Activated naive CD8-positive, alpha-beta T cell treated with anti-CD3 and anti-CD28 coated beads, Interleukin-2, amount 50 U/mL, for 16 hours (primary cell): Measurements from ENCODE around the gene NPTX1.
"Not testable (repeated sequence)": the region's sequence is repeated elsewhere in the genome, so short reads cannot be mapped to it uniquely, and the experiment has no call there.

Source experiments
- DNase-seq: peaks from one replicate; pipeline ENCODE4 v3.0.0-alpha.2; 2020; ENCODE audit warnings: low read depth, low spot score

NPTX1 gene, protein sequence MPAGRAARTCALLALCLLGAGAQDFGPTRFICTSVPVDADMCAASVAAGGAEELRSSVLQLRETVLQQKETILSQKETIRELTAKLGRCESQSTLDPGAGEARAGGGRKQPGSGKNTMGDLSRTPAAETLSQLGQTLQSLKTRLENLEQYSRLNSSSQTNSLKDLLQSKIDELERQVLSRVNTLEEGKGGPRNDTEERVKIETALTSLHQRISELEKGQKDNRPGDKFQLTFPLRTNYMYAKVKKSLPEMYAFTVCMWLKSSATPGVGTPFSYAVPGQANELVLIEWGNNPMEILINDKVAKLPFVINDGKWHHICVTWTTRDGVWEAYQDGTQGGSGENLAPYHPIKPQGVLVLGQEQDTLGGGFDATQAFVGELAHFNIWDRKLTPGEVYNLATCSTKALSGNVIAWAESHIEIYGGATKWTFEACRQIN

DNA sequence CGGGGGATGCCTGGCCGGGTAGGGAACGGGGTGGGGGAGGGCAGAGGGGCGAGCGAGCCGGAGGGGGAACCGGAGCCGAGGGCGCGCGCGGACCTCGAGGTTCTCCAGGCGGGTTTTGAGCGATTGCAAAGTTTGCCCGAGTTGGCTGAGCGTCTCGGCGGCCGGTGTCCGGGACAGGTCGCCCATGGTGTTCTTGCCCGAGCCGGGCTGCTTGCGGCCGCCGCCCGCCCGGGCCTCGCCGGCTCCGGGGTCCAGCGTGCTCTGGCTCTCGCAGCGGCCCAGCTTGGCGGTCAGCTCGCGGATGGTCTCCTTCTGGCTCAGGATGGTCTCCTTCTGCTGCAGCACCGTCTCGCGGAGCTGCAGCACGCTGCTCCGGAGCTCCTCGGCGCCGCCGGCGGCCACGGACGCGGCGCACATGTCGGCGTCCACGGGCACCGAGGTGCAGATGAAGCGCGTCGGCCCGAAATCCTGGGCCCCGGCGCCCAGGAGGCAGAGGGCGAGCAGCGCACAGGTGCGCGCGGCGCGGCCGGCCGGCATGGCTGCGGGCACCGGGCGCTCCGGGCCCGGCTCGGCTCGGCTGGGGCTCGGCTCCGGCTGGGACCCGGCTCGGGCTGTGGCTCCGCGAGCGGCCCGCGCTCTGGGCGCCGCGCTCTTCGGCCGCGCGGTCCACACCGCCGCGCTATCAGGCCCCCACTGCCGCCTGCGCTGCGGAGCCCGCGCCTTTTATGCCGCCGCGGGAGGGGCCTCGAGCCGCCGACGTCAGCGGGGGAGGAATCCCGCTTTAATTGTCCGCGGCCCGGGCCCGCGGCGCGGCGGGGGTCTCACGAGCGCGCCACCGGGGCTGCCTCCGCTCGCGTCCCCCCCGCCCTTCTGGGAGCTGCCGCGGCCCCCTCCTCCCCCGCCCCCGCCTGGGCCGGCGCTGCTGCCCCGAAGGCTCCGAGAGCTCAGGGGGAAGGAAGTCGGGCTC lies at the start of gene NPTX1:
Gene NPTX1 (minus strand): TSS at position 698 of the 967 bp plus-strand sequence. CDS start 161 bp downstream, at position 537.
- no peak for DNase-seq

DNA sequence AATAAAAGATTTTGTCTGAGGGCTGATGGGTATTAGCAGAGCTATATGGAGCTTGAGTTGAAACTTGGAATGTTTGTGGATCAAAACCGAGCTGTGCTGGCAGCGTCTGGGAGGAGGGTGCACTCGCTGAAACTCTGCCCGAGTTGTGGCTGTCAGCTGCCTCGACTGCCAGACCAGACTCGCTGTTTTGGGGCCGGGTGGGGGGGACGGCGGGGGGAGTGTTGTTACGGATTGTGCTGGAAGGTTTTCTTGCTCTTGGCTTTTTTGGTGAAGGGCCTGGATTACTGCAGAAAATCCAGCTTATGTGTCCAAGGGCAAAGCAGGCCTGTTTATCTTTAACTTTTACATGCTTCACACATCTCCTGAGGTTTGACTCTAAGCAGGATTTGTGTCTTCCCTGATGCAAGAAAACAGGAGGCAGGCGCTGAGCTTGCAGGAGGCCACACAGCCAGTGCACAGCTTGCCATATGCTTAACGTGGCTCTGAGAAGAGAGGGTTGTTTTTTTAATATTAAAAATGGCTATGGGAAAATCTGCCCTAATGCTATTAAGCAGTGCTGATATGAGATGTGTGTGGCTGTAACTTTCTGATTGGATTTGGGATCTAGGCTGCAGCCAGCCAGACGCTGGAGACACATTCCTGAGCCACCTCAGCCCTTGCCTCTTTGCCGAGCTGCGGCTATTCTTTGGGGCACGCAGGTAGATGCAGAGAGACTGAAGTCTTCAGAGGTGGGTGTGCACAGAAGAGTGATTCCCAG lies 47.7 kb upstream of the NPTX1 start:
- no peak for DNase-seq

DNA sequence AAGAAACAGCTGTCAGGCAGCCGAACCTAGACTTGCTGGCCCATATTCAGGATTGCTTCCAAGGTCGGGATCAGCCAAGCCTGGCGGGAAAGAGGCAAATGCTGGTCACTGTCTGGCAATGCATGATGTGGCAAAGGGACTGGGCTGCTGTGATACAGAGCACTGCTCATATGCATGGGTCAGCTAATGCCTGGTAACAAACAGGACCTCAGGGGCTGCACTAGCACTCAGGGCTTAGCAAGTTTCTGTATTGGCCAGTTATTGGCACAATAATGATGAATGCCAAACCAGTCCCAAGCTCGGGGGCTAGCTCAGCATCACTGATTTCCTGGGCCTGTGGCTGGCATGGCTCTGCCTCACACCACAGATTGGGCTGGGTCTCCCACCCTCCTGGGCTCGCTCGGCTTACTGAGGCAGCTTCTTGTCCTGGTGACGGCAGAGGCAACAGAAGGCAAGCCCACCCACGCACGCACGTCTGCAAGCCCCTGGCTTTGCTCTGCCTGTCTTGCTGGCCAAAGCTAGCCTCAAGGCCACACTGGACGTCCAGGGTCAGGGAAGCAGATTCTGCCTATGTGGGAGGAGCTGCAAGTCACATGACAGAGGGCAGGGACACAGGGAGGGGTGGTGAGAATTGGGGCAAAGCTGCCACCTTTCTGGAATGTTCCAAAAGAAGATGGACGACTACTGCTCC lies 46.8 kb upstream of the NPTX1 start:
- no peak for DNase-seq

DNA sequence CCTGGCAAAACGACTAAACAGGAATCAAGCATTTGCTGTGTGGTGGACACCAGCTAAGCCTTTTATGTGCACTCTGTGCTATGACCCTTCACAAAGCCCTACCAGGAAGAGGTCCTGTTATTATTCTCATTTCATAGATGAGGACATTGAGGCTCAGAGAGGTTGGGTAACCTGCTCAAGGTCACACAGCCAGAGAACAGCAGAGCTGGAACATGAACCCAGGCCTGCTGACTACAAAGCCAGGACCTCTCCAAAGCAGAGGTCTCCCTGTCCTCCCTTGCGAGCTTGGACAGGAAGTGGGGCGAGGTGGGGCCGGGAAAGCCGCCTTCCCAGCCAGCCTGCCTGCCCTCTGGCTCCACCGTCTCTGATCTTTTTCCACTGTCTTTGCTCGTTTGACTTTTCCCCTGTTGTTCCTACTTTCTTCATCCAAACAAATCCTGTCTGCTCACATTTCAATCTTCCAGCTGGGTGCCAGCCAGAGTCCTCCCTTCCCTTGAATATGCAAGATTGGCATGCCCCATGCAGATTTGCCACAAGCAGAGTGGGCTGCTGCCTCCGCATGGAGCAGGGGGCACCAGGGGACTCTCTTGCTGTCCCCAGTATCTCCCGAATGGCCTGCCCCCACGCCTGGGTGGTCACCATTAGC lies 44.5 kb upstream of the NPTX1 start:
- no peak for DNase-seq

DNA sequence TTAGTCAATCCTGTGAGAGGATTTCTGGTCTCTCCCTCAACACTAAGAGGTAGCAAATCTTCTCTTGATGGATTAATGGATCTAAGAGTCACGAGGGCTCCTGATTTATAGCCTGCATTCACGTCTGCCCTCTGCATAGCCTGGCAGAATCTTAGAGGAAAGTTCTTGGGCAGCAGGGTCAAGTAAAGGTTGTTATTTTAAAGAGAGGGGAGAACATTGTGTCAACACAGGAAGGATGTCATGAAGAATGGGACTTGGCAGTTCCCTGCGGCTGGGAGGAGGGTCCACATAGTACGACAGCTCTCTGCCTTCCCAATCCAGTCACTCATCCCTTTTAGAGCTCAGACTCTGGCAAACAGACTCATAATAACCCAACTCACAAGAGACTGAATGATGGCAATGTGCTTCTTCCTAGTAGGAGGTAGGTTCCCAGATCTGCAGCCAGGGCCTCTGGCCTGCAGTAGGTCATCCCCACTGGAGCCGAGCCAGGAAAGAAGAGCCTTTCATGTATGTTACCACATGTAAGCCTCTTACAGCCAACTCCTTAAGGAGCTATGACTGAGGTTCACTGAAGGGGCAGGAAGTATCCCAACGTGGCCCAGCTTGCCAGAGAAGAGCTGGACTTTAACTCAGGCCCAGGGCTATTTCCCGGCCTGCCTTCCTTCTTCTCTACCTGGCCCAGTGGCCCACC lies 42.8 kb upstream of the NPTX1 start:
- DNase-seq = no peak

DNA sequence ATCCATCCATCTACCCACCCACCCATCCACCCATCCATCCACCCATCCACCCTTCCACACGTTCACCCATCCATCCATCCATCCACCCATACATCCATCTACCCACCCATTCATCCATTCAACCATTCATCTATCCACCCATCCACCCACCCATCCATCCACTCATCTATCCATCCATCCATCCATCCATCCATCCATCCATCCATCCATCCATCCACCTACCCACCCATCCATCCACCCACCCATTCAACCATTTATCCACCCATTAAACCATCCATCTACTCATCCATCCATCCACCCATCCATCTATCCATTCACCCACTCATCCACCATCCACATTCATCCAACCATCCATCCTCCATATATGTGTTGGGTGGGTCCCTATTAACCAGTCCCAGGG lies 42.0 kb upstream of the NPTX1 start:
- no peak for DNase-seq

DNA sequence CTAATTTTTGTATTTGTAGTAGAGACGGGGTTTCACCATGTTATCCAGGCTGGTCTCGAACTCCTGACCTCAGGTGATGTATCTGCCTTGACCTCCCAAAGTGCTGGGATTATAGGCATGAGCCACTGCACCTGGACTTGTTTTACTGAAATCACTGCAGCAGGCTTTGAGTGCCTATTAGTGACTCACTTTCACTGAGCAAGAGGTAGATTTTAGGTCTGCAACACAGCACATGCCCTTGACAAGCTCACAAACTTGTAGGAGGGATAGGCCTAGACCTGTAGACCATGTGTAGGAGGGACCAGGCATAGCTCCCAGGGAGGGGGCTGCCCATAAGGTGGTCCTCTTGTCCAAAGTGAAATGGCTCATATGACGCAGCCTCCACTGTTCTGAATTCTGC lies 41.2 kb upstream of the NPTX1 start:
- DNase-seq = no peak

DNA sequence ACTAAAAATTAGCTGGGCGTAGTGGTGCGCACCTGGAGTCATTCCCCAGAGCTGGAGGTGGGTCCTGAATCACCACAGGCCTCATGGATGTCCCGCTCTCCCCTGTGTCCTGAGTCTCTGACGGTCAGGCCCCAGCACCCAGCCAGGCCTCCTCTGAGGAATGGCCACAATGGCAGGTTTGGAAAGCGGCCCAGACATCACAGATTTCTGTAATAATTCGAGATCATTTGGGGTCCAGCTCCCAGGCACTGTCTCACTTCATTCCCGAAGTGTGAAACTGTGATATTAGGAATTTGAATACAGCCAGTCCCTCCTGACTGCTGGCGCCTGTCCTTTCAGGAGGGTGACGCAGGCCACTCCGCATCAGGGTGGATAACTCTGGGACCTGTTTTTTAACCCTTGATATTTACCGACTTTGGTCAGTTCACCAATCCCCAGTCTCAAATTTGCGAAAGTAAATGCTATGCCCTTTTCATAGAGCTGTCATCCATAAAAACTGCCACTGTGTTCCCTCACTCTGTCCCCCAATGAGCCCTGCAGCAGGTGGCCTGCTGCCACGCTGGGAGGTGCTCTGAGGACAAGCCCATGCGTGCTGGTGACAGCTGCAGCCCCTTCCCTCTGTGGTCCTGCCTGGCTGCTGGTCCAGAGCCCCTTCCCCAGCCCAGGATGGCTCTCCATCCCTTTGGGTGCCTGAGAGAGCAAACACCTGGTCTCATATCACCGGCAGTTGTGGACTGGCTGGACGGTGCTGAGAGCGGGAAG lies 39.9 kb upstream of the NPTX1 start:
- no peak for DNase-seq

DNA sequence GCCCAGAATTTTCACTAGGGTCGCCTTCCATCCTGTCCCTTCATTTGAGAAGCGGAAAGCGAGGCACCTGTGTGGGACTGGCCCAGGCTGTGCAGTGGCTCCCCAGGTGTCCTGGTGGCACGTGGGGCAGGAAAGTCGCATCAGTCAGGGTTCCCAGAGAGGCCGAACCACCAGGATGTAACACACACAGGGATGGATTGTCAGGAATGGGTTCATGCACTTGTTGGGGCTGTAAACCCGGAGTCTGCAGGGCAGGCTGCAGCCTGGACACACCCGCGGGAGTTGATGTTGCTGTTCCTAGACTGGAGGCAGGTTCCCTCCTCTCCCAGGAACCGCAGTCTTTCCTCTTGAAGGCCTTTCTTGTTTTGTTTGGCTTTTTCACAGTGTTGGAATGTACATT lies 37.5 kb upstream of the NPTX1 start:
- DNase-seq = no peak

DNA sequence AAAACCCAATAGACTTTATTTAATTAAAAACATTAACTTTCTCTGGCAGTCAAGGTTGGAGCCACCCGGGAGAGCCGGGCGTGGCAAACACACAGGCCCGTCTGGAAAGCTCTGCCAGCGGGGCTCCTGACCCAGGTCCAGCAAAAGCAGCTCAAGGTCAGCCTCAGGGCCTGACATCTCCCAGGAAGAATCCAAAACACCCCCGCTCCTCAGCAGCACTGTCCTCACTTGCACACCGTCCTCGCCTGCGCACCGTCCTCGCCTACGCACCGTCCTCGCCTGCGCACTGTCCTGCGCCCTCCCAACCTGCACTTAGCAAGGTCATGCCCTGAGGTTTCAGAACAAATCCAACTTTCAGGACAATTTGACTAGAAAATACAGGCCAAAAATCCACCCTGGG lies 36.8 kb upstream of the NPTX1 start:
- no peak for DNase-seq

DNA sequence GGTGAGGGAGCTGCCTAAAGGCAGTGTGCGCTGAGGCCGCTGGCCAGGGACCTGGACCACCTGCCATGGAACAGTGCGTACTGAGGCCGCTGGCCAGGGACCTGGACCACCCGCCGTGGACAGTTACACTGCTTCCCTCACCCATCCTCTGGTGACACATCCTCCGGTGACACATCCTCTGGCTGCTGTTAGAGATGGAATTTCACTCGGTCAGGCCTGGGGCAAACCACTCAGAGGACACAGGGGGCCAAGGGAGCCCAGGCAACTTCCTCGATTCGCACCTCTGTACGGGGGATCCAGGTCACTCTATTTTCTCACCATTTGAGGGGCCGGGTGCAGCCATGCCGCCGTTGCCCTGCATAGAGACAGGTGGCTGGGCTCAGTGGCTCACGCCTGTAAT lies 35.8 kb upstream of the NPTX1 start:
- DNase-seq = no peak

DNA sequence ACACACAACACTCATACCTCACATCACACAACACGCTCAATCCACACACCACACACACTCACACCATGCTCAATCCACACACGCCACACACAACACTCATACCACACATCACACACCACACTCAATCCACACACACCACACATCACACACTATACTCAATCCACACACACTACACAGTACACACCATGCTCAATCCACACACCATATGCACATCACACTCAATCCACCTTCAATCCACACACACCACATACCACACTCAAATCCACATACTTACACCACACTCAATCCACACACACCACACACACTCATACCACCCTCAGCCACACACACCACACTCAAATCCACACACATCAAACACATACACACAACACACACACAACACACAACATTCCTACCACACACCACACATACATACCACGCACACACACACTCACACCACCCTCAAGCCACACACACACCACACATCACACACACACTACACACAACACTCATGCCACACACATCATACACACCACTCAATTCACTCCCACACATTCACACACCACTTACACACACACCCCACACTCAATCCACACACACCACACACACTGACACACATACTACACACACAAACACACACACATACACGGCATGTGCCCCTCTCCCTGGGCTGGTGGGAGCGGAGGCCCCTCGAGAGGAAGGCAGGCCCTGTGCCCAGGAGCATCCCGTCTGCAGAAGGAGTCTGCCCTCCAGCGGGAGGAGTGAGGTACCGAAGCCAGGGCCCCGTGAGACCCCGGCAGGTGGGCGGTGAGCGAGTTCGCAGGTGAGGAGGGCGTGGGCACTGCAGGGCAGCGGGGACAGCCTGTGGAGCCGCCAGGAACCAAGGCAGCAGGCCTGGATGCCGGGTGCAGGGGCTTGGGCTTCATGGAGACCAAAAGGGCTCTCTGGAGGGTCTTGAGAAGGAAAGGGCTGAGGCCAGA lies 35.1 kb upstream of the NPTX1 start:
- DNase-seq = no peak

DNA sequence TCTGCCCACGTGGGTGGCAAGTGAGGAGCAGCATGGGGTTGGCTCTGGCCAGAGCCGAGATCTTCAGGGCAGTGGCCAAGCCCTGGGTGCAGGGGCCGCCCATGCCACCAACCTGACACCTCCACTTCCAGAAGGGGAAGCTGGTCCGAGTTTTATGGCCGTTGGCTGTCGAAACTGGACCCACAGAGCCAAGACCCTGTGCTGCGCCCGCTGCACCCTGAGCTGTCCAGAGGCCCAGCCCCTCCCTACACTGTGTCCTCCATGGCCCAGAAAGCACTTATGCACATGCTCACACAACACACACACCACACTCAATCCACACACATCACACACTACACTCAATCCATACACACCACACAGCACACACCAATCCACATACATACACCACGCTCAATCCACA lies 34.4 kb upstream of the NPTX1 start:
- DNase-seq = no peak

DNA sequence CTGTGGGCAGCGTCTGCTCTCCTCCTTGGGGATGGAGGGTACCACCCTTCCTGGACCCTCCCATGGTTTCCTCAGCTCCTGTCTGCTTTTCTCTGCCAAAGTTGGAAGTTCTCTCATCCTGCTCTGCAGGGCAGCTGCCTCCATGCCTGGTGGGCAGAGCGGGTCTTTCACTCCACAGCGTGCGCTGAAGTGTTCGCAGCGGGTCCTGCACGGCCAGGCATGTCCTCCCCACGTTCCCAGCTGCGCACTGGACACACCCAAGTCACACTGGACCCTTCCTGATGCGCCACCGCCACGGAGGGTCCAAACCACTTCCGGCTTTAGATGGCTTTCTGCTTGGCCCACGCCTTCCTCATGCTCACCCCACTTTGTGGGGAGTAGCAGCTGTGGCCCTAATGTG lies 33.7 kb upstream of the NPTX1 start:
- no peak for DNase-seq

DNA sequence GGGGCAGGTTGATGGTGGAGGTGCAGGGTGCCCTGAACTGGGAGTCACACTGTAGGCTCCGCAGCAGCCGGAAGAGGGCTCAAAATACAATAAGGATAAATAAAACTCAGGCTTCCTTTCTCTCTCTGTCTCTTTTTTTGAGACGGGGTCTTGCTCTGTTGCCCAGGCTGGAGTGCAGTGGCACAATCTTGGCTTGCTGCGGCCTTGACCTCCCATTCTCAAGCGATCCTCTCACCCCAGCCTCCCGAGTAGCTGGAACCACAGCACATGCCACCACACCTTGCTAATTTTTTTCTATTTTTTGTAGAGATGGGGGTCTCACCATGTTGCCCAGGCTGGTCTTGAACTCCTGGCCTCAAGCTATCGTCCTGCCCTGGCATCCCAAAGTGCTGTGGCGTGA lies 32.9 kb upstream of the NPTX1 start:
- no peak for DNase-seq

DNA sequence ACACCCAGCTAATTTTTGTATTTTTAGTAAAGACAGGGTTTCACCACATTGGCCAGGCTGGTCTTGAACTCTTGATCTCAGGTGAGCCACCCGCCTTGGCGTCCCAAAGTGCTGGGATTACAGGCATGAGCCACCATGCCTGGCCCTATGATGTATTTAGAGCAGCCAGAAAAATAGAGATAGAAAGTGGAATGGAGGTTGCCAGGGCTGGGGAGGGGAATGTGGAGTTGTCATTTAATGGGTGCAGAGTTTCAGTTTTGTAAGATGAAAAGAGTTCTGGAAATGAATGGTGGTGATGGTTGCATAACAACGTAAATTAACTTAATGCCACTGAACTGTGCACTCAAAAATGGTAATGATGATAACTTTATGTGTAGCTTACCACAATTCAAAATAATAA lies 31.6 kb upstream of the NPTX1 start:
- DNase-seq = no peak

DNA sequence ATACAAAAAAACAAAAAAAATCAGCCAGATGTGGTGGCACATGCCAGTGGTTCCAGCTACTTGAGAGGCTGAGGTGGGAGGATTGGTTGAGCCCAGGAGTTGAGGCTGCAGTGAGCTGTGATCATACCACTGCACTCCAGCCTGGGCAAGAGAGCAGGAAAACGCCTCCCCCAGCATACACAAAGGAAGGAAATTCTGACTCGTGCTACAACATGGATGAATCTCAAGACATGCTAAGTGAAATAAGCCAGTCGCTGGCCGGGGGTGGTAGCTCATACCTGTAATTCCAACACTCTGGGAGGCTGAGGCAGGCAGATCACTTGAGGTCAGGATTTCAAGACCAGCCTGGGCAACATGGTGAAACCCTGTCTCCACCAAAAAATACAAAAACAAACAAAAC lies 30.8 kb upstream of the NPTX1 start:
- not testable (repeated sequence) for DNase-seq

DNA sequence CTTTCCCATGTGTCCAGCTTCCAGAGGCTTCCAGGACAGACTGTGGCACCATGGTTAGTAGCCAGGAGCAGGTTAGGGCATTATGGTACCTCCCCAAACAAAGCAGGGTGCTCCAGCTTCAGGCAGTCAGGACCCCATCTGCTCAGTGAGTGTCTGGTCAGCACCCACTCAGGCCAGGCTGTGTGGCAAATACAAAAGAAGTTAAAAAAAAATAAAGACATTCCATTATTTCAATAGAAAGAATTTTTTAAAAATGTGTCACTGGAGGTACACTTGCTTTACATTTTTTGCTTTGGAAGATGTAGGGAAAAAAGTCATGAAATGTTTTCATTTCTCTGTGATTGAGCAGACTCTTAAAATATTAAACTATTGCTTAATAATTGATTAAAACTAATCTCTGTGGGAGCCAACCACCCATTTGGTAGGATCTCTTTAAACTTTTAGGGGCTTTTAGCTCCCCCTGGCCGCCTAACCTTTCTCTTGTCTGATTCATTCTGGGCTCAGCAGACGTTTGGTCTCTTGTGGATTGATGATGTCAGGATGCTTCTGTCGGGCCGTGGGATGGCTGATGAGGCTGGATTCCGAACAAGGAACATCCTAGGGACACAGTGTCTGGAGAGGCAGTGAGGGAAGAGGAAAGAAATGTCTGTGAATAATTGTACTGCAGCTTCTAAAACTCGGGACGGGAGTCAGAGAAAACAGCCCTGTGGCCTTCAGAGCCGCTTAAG lies 28.4 kb upstream of the NPTX1 start:
- no peak for DNase-seq
